K562 (cell line): ENCODE measurements around the gene MICU2. TPM values are rescaled to one million over a fixed set of nuclear protein-coding genes. Genes with fewer than 3 reads are reported as not detected.

ENCODE experiments used
- ATAC-seq: fragments of 200-7000 bp; cut with Tn5 transposase; 3 replicates; pipeline ENCODE4 v1.9.1; 2020; ENCODE audit warnings: moderate library complexity
- Bru-seq: library from RNA; stranded (reverse); fragments of 400-500 nt; gene quantifications from one replicate; lab custom pipeline; 2021; lab: Mats Ljungman, UMichigan
- BruChase-seq, 2 experiments: library from RNA; stranded (reverse); fragments of 400-500 nt; gene quantifications; one replicate each; lab custom pipeline; 2021; lab: Mats Ljungman, UMichigan
- BruUV-seq: library from RNA; stranded (reverse); fragments of 400-500 nt; replicated peaks from 2 replicates; lab custom pipeline; 2021; lab: Mats Ljungman, UMichigan
- CTCF ChIA-PET: fragments of 300-600 bp; formaldehyde crosslinking; extraction: SDS; loops from one replicate; lab custom pipeline; 2021; ENCODE audit warnings: low intra/inter-chr PET ratio; lab: Yijun Ruan, JAX
- POLR2A ChIA-PET: fragments of 300-600, 350-650 bp; sonication (Branson Sonifier 250); formaldehyde crosslinking; extraction: SDS; loops from one replicate; lab custom pipeline; 2021; ENCODE audit warnings: antibody characterized with exemption, inconsistent platforms; lab: Yijun Ruan, JAX
- DNase-seq, 4 experiments: peaks; one replicate each; pipeline versions ENCODE4 v3.0.0 to v3.0.0-alpha.2; 2011 to 2018; ENCODE audit warnings: low spot score in 3 of 4, mixed read lengths in 3 of 4; ENCODE audit errors: extremely low read depth in 1 of 4
- FAIRE-seq: peaks from 2 replicates; lab custom pipeline; 2011; peaks lifted over from hg19 to GRCh38; lab: Jason Lieb, UNC
- H2AFZ ChIP-seq: 2 replicates; pipeline ENCODE4 v1.6.0; 2011; ENCODE audit warnings: low read depth, low read length, control low read depth, inconsistent platforms
- H3K27ac ChIP-seq: fragments of 200-600 bp; 3 replicates; pipeline ENCODE4 v1.8.0; 2011; ENCODE audit warnings: low read depth, mild to moderate bottlenecking, control low read depth, inconsistent platforms, low read length, moderate library complexity, mixed read lengths; ENCODE audit errors: extremely low read depth
- H3K27me3 ChIP-seq, 2 experiments: fragments of 300-600 bp in 1 of 2; 2 replicates in 1 of 2; 3 replicates in 1 of 2; pipeline versions ENCODE4 v1.6.0 to v1.8.0; 2011; ENCODE audit warnings: inconsistent platforms in 2 of 2, low read length in 2 of 2, mild to moderate bottlenecking in 1 of 2, mixed read lengths in 1 of 2, moderate library complexity in 1 of 2; ENCODE audit not compliant: control insufficient read depth in 2 of 2, insufficient read depth in 2 of 2
- H3K36me3 ChIP-seq: fragments of 300-600 bp; 3 replicates; pipeline ENCODE4 v1.8.0; 2011; ENCODE audit warnings: mild to moderate bottlenecking, low read length, inconsistent platforms; ENCODE audit not compliant: control insufficient read depth, insufficient read depth
- H3K4me1 ChIP-seq, 2 experiments: fragments of 200-600 bp in 1 of 2; replicated peaks in 1 of 2; 2 replicates in 1 of 2; 3 replicates in 1 of 2; pipeline versions ENCODE4 v1.5.1 to v1.8.0; 2011; ENCODE audit warnings: inconsistent platforms in 2 of 2, low read length in 2 of 2, mild to moderate bottlenecking in 1 of 2, mixed read lengths in 1 of 2, moderate library complexity in 1 of 2; ENCODE audit not compliant: control insufficient read depth in 2 of 2, insufficient read depth in 2 of 2
- H3K4me2 ChIP-seq: 2 replicates; pipeline ENCODE4 v1.6.1; 2011; ENCODE audit warnings: low read length, control low read depth, inconsistent platforms, mixed read lengths; ENCODE audit not compliant: insufficient read depth
- H3K4me3 ChIP-seq: fragments of 200-600 bp; sonication (generic), shearing (Covaris generic); 2 replicates; pipeline ENCODE4 v1.5.1; 2016; ENCODE audit warnings: control low read depth, inconsistent platforms
- H3K79me2 ChIP-seq: fragments of 200-600 bp; 3 replicates; pipeline ENCODE4 v1.8.0; 2011; ENCODE audit warnings: low read length, inconsistent platforms; ENCODE audit not compliant: control insufficient read depth, insufficient read depth
- H3K9ac ChIP-seq, 2 experiments: 2 replicates each; pipeline versions ENCODE4 v1.6.0 to v1.6.1; 2011; ENCODE audit warnings: low read depth in 2 of 2, low read length in 2 of 2, control low read depth in 1 of 2, inconsistent platforms in 1 of 2, mild to moderate bottlenecking in 1 of 2, mixed read lengths in 1 of 2; ENCODE audit not compliant: insufficient read depth in 1 of 2
- H3K9me1 ChIP-seq: one replicate; pipeline ENCODE4 v1.6.0; 2011; ENCODE audit warnings: inconsistent platforms, mild to moderate bottlenecking, low read length, moderate library complexity; ENCODE audit not compliant: control insufficient read depth, insufficient read depth
- H3K9me3 ChIP-seq: replicated peaks from 2 replicates; pipeline ENCODE4 v1.5.1; 2011; ENCODE audit warnings: low read depth, low read length, inconsistent platforms; ENCODE audit not compliant: control insufficient read depth, insufficient read depth
- H4K20me1 ChIP-seq: replicated peaks from 2 replicates; pipeline ENCODE4 v1.6.1; 2011; ENCODE audit warnings: low read length, inconsistent platforms, mixed read lengths; ENCODE audit not compliant: control insufficient read depth, insufficient read depth
- CHD2 ChIP-seq: IDR thresholded peaks from 2 replicates; pipeline ENCODE4 v1.6.1; 2011; ENCODE audit warnings: low read depth, low read length
- WGBS: fragments of 100-300 bp; shearing (Covaris generic); methylation state at CpG from one replicate; pipeline ENCODE4 v1.1.6; 2016; ENCODE audit warnings: low coverage, mixed read lengths; ENCODE audit not compliant: insufficient coverage; ENCODE audit errors: missing lambda C conversion rate; 5-methylcytosine and 5-hydroxymethylcytosine counted together
- in situ Hi-C: fragments of 300-500 bp; cut with MboI; formaldehyde crosslinking; loops from 4 replicates; pipeline ENCODE4 v1.15.0; 2018; ENCODE audit warnings: inconsistent platforms, mixed read lengths
- intact Hi-C: fragments of 100-400 bp; cut with micrococcal nuclease; formaldehyde crosslinking; loops from 2 replicates; pipeline ENCODE4 v1.14.2; 2022
- long read RNA-seq, 3 experiments: library from polyadenylated mRNA in 2 of 3; library from RNA in 1 of 3; unstranded in 2 of 3; stranded (forward) in 1 of 3; transcript quantifications; one replicate each; pipeline ENCODE4 v2.0.0, GENCODE V29; 2019 to 2022
- polyA minus RNA-seq, 3 experiments: library from RNA; depleted of rRNA, polyadenylated mRNA; stranded (reverse); fragments of >200 nt; gene quantifications; 2 replicates each; pipeline ENCODE4 v1.2.3, GENCODE V29; 2011
- polyA plus RNA-seq, 8 experiments: library from polyadenylated mRNA; depleted of rRNA in 4 of 8; stranded (reverse) in 5 of 8; unstranded in 3 of 8; fragments of >200 nt; fragmentation: Nextera tagmentation in 2 of 8; fragmentation: Illumina TruSeq in 1 of 8; extraction: Ambion mirVana in 2 of 8; extraction: Trizol in 1 of 8; gene quantifications; 2 replicates each; pipeline versions ENCODE4 v1.2.1 to v1.2.3, GENCODE V29; 2011 to 2014; ENCODE audit warnings: inconsistent platforms in 1 of 8, missing spikeins in 1 of 8
- total RNA-seq, 7 experiments: library from RNA; depleted of rRNA in 6 of 7; stranded (reverse); fragments of >200 nt in 6 of 7; fragmentation: Illumina TruSeq in 2 of 7; extraction: Trizol in 2 of 7; gene quantifications; 2 replicates each; pipeline versions ENCODE4 v1.2.1 to v1.2.3, GENCODE V29; 2011 to 2021; ENCODE audit warnings: low replicate concordance in 1 of 7
- TF ChIP-seq, protein P1 (sequence below): fragments of 450-650 bp; IDR thresholded peaks from 2 replicates; pipeline ENCODE4 v1.6.1; 2016; ENCODE audit warnings: low read depth

Gene MICU2, protein sequence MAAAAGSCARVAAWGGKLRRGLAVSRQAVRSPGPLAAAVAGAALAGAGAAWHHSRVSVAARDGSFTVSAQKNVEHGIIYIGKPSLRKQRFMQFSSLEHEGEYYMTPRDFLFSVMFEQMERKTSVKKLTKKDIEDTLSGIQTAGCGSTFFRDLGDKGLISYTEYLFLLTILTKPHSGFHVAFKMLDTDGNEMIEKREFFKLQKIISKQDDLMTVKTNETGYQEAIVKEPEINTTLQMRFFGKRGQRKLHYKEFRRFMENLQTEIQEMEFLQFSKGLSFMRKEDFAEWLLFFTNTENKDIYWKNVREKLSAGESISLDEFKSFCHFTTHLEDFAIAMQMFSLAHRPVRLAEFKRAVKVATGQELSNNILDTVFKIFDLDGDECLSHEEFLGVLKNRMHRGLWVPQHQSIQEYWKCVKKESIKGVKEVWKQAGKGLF
- 12.3 and 26.1 TPM in 2 replicates for total RNA-seq (2011; cell fraction: chromatin; rRNA removed; ENCODE audit: low replicate concordance)
- total RNA-seq (2011; cell fraction: nucleolus; rRNA removed): 7.3 and 9.6 TPM in 2 replicates
- total RNA-seq (2011; cell fraction: nucleoplasm; rRNA removed): 11.8 and 15.7 TPM in 2 replicates
- 41.8 and 64.7 TPM in 2 replicates for total RNA-seq (2014; rRNA removed)
- 41.6 and 44.3 TPM in 2 replicates for total RNA-seq (2014; rRNA removed; fragmentation: Illumina TruSeq; extraction: Trizol)
- 37.0 and 39.2 TPM in 2 replicates for total RNA-seq (2015; rRNA removed; fragmentation: Illumina TruSeq; extraction: Trizol)
- total RNA-seq (2021): 21.3 and 23.0 TPM in 2 replicates
- polyA plus RNA-seq (2011; rRNA removed): 24.8 and 33.4 TPM in 2 replicates
- polyA plus RNA-seq (2011; cell fraction: cytosol; rRNA removed): 22.0 and 28.8 TPM in 2 replicates
- polyA plus RNA-seq (2011; cell fraction: nucleus; rRNA removed): 12.5 and 12.6 TPM in 2 replicates
- 23.9 and 25.0 TPM in 2 replicates for polyA plus RNA-seq (2012)
- 27.8 and 29.5 TPM in 2 replicates for polyA plus RNA-seq (2014; fragmentation: Illumina TruSeq; extraction: Trizol)
- 1 to 10 TPM; 9.1 to 9.8 TPM for polyA plus RNA-seq (2014; fragmentation: Nextera tagmentation; extraction: Ambion mirVana)
- polyA plus RNA-seq (2014; rRNA removed): 34.7 and 39.4 TPM in 2 replicates
- 16.5 and 24.0 TPM in 2 replicates for polyA minus RNA-seq (2011; rRNA and poly(A)+ RNA removed)
- polyA minus RNA-seq (2011; cell fraction: cytosol; rRNA and poly(A)+ RNA removed): 8.3 and 14.9 TPM in 2 replicates
- 16.8 and 17.0 TPM in 2 replicates for polyA minus RNA-seq (2011; cell fraction: nucleus; rRNA and poly(A)+ RNA removed)
- Bru-seq, nascent RNA: percentile 71 among the genes with signal in this experiment
- BruChase-seq, experiment 1, labeled RNA remaining after a 2-hour chase: percentile 70 among the genes with signal in this experiment
- percentile 67 among the genes with signal in this experiment for BruChase-seq, experiment 2, labeled RNA remaining after a 6-hour chase
- long read RNA-seq, experiment 1, transcript MICU2-201 (12 exons, 1,920 nt): major isoform, 77 of 94 reads
- long read RNA-seq, experiment 1, partial matches to known transcripts: 7 of 94 reads
- long read RNA-seq, experiment 1, other reads (novel, unspliced or antisense): 10 of 94 reads
- long read RNA-seq, experiment 2, partial matches to known transcripts: 5 of 20 reads
- long read RNA-seq, experiment 2, other reads (novel, unspliced or antisense): 11 of 20 reads
- long read RNA-seq, experiment 3, transcript MICU2-201 (12 exons, 1,920 nt): major isoform, 29 of 42 reads
- long read RNA-seq, experiment 3, partial matches to known transcripts: 2 of 42 reads
- long read RNA-seq, experiment 3, other reads (novel, unspliced or antisense): 11 of 42 reads

DNA sequence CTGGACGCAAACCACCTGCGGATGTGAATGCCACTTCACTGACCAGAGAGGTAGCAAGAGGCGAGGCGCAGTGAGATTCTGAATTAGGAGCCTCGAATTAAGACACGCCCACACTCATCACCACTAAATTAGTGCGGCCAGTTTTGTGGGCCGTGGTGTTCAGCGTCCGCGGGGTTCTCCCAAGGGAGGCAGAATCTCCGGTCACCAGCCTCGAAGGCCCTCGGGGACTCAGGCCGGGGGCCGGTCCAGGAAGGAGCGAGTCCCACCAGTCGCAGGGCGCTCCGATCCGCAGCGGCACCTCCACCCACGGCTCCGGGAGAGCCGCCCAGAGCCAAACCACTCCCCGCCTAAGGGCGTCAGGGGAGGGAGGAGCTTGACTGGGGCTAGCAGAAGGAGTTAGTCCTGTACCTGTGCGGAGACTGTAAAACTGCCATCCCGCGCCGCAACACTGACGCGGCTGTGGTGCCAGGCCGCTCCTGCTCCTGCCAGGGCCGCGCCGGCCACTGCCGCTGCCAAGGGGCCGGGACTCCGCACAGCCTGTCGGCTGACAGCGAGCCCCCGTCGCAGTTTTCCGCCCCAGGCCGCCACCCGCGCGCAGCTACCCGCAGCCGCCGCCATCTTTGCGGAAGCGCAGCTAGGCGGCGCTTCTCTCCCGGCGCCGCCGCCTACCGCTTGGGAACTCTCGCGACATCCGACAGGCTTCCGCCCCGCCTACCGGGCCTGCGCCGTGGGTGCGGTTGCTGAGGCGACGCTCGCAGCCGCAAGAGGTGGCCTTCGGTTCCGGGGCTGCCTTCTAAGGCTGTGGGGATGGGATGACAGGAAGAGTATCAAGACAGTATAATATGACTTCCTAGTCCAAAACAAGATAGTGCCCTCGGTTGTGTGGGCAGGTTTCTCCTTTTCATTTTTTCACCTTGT is at the start of gene MICU2:
Gene MICU2, minus strand, starts transcription at position 640 of the 918 bp plus-strand sequence. Its CDS starts 22 bp downstream, at position 618.
- WGBS: under 1% methylated on average over 48 of the region's 77 CpGs
- BruUV-seq: TSS peak; percentile 48
- H3K4me3 ChIP-seq: peak within 1 kb of the TSS; percentile 76
- H3K9me3 ChIP-seq: no peaks in the 10 kb centered on the region
- ChIA-PET CTCF (no interaction called here), POLR2A (interaction anchor here (0.6 to 2.7 kb wide), 4 partner anchors 12 to 483 kb away, joined by 3 to 9 read pairs (median 4); no protein-coding TSS in a partner anchor)
- intact Hi-C loops: loop anchor here (2.0 to 10.0 kb wide), 2 partner anchors 27 to 79 kb away; no protein-coding TSS in a partner anchor
- H2AFZ ChIP-seq: peak within 1 kb of the TSS; percentile 91
- H3K9me1 ChIP-seq: no peaks in the 10 kb centered on the region
- H3K9ac ChIP-seq: peak within 1 kb of the TSS; percentile 88 to 98
- H3K4me2 ChIP-seq: peak within 1 kb of the TSS; percentile 88
- in situ Hi-C loops: no loop called here
- FAIRE-seq (peak; percentile 79), DNase-seq (peak; percentile 77 to 93 (median 82)), ATAC-seq (peak; percentile 99)
- H3K27ac ChIP-seq: peak within 1 kb of the TSS; percentile 92
- H3K27me3 ChIP-seq: no peaks in the 10 kb centered on the region
- H3K79me2 ChIP-seq: peaks cover 36% of the 10 kb centered on the region
- no peaks in the 10 kb centered on the region for H4K20me1 ChIP-seq
- peaks cover 6 to 8% of the 10 kb centered on the region in 2 experiments; a peak in 4 of 5 replicates for H3K4me1 ChIP-seq
- peaks cover 8% of the 10 kb centered on the region; the same call in 2 of the 3 replicates for H3K36me3 ChIP-seq
- TF ChIP-seq CHD2: peak; percentile 98
- TF ChIP-seq, protein P1, sequence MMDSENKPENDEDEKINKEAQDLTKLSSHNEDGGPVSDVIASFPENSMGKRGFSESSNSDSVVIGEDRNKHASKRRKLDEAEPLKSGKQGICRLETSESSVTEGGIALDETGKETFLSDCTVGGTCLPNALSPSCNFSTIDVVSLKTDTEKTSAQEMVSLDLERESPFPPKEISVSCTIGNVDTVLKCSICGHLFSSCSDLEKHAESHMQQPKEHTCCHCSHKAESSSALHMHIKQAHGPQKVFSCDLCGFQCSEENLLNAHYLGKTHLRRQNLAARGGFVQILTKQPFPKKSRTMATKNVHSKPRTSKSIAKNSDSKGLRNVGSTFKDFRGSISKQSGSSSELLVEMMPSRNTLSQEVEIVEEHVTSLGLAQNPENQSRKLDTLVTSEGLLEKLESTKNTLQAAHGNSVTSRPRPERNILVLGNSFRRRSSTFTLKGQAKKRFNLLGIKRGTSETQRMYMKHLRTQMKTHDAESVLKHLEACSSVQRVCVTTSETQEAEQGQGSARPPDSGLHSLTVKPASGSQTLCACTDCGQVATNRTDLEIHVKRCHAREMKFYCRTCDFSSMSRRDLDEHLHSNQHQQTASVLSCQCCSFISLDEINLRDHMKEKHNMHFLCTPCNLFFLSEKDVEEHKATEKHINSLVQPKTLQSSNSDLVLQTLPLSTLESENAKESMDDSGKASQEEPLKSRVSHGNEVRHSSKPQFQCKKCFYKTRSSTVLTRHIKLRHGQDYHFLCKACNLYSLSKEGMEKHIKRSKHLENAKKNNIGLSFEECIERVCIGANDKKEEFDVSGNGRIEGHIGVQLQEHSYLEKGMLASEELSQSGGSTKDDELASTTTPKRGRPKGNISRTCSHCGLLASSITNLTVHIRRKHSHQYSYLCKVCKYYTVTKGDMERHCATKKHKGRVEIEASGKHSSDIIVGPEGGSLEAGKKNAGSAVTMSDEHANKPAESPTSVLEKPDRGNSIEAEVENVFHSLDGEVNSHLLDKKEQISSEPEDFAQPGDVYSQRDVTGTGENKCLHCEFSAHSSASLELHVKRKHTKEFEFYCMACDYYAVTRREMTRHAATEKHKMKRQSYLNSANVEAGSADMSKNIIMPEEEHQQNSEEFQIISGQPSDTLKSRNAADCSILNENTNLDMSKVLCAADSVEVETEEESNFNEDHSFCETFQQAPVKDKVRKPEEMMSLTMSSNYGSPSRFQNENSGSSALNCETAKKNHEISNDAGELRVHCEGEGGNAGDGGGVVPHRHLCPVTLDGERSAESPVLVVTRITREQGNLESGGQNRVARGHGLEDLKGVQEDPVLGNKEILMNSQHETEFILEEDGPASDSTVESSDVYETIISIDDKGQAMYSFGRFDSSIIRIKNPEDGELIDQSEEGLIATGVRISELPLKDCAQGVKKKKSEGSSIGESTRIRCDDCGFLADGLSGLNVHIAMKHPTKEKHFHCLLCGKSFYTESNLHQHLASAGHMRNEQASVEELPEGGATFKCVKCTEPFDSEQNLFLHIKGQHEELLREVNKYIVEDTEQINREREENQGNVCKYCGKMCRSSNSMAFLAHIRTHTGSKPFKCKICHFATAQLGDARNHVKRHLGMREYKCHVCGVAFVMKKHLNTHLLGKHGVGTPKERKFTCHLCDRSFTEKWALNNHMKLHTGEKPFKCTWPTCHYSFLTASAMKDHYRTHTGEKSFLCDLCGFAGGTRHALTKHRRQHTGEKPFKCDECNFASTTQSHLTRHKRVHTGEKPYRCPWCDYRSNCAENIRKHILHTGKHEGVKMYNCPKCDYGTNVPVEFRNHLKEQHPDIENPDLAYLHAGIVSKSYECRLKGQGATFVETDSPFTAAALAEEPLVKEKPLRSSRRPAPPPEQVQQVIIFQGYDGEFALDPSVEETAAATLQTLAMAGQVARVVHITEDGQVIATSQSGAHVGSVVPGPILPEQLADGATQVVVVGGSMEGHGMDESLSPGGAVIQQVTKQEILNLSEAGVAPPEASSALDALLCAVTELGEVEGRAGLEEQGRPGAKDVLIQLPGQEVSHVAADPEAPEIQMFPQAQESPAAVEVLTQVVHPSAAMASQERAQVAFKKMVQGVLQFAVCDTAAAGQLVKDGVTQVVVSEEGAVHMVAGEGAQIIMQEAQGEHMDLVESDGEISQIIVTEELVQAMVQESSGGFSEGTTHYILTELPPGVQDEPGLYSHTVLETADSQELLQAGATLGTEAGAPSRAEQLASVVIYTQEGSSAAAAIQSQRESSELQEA: no peak
